Measurements from ENCODE around the gene VAV3.

The VAV3 gene

GRCh38 chr1:107599220-107599619, 365.8 kb downstream of the VAV3 start:
- no peak overlapping the region for H3K4me3 ChIP-seq (replicated peaks; ENCODE audit: low read depth, low read length)
- no peak for TF ChIP-seq CTCF (IDR thresholded peaks at IDR 0.05; ENCODE audit: low read length, missing control alignments)
- DNase-seq (ENCODE audit: low read depth), result no peak

- H3K4me3 ChIP-seq (replicated peaks; ENCODE audit: low read depth, low read length), result no peak overlapping the region
- TF ChIP-seq CTCF (IDR thresholded peaks at IDR 0.05; ENCODE audit: low read length, missing control alignments), result no peak
- DNase-seq (ENCODE audit: low read depth), result no peak
Observed at GRCh38 chr1:107597290-107597689, 367.7 kb downstream of the VAV3 start.

- TF ChIP-seq CTCF (IDR thresholded peaks at IDR 0.05; ENCODE audit: low read length, missing control alignments), result no peak
- no peak overlapping the region for H3K4me3 ChIP-seq (replicated peaks; ENCODE audit: low read depth, low read length)
- DNase-seq (ENCODE audit: low read depth), result no peak
Observed at GRCh38 chr1:107594536-107594935, 370.4 kb downstream of the VAV3 start.

GRCh38 chr1:107593501-107594209, 371.3 kb downstream of the VAV3 start:
- no peak for TF ChIP-seq CTCF (IDR thresholded peaks at IDR 0.05; ENCODE audit: low read length, missing control alignments)
- no peak overlapping the region for H3K4me3 ChIP-seq (replicated peaks; ENCODE audit: low read depth, low read length)
- no peak for DNase-seq (ENCODE audit: low read depth)

GRCh38 chr1:107590900-107591622, 373.9 kb downstream of the VAV3 start:
- H3K4me3 ChIP-seq (replicated peaks; ENCODE audit: low read depth, low read length), result no peak overlapping the region
- no peak for TF ChIP-seq CTCF (IDR thresholded peaks at IDR 0.05; ENCODE audit: low read length, missing control alignments)
- no peak for DNase-seq (ENCODE audit: low read depth)

GRCh38 chr1:107590087-107590486, 374.9 kb downstream of the VAV3 start:
- DNase-seq (ENCODE audit: low read depth), result no peak
- no peak for TF ChIP-seq CTCF (IDR thresholded peaks at IDR 0.05; ENCODE audit: low read length, missing control alignments)
- H3K4me3 ChIP-seq (replicated peaks; ENCODE audit: low read depth, low read length), result no peak overlapping the region
